GM19452 (cell line): ENCODE results near the gene GMEB2.
"Not testable (repeated sequence)": the region's sequence is repeated elsewhere in the genome, so short reads cannot be mapped to it uniquely, and the experiment has no call there.

Experiments used
- ATAC-seq: cut with Tn5 transposase; IDR thresholded peaks from one replicate; pipeline ENCODE4 v1.9.1; 2021; ENCODE audit not compliant: unreplicated experiment

GMEB2 gene

GRCh38 chr20:63561624-63562396 is 65.1 kb downstream of the GMEB2 start:
- no peak for ATAC-seq

DNA sequence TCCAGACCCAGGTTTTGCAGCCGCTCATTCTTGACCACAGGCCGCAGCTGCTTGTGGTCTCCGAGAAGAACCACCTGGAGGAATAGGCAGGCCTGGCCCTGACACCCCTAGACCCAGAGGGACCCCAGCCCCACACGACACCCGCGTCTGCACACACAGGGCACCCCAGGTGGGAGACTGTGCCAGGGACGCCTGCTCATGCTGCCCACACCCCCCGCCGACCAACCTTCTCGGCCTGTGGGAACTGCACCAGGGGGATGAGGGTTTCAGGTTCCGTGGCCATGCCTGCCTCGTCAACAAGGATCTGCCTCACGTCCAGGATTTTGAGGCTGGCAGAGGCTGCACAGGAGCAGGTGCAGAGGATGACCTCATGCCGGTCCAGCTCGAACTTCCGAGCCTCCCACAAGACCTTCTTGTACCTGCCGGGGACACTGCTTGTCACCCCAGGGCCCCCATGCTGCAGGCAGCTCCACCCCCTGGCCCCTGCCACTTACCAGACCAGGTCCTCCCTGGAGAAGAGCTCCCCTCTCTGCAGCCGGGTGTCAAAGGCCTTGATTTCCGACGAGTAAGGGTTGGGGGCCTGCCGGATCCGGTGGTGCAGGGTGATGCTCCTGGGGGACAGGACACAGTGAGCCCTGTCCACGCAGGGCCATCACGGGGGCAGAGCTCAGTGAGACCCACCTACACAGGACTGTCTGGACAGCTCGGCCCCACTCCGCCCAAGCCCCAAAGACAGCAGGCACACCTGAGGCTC is 65.9 kb downstream of the GMEB2 start:
- no peak for ATAC-seq

- no peak for ATAC-seq
These were observed 66.5 kb downstream of the GMEB2 start for GRCh38 chr20:63560333-63560805.

- not testable (repeated sequence) for ATAC-seq
These were observed 67.2 kb downstream of the GMEB2 start for GRCh38 chr20:63559485-63560332.

- no peak for ATAC-seq
These were observed 68.0 kb downstream of the GMEB2 start for GRCh38 chr20:63558804-63559484.

DNA sequence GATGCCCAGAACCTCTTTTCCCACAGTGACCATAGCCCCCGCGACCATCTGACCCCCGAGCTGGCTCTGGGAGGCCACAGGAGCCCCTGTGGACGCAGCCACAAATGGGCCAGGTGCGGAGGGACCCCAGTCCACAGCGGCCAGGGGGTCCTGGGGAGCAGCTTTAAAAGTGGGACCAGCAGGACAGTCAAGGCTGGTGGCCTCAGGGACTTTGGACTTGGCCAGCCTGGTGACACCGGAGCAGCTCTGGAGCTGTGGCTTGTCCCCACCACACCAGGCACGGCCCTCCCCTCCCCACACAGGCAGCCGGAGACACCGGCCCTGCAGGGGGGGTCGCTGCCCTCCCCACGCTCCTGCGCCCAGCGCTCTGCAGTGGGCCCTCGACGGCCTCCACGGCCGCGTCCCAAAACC is 69.4 kb downstream of the GMEB2 start:
- no peak for ATAC-seq

GRCh38 chr20:63556873-63557478 is 69.9 kb downstream of the GMEB2 start:
- ATAC-seq: no peak

DNA sequence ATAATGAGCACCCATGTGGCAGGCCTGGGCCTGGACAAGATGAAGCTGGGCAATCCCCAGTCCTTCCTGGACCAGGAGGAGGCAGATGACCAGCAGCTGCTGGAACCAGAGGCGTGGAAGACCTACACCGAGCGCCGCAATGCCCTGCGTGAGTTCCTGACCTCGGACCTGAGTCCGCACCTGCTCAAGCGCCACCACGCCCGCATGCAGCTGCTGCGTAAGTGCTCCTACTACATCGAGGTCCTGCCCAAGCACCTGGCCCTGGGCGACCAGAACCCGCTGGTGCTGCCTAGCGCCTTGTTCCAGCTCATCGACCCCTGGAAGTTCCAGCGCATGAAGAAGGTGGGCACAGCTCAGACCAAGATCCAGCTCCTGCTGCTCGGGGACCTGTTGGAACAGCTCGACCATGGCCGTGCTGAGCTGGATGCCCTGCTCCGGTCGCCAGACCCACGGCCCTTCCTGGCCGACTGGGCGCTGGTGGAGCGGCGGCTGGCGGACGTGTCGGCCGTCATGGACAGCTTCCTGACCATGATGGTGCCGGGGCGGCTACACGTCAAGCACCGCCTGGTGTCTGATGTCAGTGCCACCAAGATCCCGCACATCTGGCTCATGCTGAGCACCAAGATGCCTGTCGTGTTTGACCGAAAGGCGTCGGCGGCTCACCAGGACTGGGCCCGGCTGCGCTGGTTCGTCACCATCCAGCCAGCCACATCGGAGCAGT is 71.1 kb downstream of the GMEB2 start:
- no peak for ATAC-seq

- ATAC-seq: no peak
These were observed 72.3 kb downstream of the GMEB2 start for GRCh38 chr20:63554361-63555278.

DNA sequence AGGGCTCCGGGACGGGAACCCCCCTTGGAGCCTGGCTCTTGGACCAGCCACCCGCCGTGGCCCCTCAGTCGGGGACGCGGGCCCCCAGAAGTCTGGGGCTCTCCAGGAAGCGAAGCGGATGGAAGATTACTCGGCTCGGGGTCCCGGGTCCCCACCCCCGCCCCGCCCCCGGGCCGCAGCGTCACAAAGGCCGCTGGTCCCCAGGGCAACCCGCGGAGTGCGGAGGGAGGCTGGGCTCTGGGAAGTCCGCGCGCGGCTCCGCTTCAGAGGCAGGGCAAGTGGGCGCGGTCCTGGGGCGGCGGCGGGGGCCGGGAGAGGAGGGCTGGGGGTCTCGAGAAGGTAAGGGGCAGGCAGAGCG is 73.0 kb downstream of the GMEB2 start, which contains the start of gene FNDC11:
Gene FNDC11, plus strand, starts transcription at position 227 of the 358 bp plus-strand sequence. CDS start 1,505 bp downstream, outside the sequence.
- peak; percentile 36 for ATAC-seq

- ATAC-seq: peak; percentile 47
These were observed 73.5 kb downstream of the GMEB2 start for GRCh38 chr20:63553251-63553932.

GRCh38 chr20:63552481-63553249 is 74.2 kb downstream of the GMEB2 start:
- ATAC-seq: peak; percentile 42

GRCh38 chr20:63551068-63551467 is 75.8 kb downstream of the GMEB2 start:
- ATAC-seq: no peak

DNA sequence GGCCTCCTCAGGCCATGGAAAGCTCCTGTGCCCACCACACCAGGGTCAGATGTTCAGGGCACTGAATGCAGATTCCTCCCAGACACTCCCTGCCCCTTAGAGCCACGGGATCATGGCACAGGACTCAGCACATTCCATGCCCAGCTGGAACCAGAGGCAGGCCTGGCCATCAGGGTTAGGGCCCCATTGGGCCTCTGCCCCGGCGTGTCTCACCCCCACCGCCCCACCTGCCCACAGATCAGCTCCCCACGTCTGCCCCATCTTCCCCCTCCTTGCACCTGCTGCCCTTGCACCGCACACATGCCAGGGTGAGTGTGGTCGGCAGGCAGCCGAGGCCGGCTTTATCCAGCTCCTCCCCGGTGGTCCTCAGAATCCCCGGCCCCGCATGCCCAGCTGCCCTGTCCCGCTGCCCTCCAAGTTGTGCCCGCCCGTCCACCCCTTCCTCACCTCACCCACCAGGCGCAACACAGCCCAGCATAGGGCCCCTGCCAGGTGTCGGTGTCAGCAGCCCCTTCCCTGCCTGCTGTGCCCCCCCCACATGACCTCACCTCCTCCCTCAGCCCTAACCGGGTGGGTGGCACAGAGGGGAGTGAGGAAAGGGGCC is 77.1 kb downstream of the GMEB2 start:
- ATAC-seq: no peak

DNA sequence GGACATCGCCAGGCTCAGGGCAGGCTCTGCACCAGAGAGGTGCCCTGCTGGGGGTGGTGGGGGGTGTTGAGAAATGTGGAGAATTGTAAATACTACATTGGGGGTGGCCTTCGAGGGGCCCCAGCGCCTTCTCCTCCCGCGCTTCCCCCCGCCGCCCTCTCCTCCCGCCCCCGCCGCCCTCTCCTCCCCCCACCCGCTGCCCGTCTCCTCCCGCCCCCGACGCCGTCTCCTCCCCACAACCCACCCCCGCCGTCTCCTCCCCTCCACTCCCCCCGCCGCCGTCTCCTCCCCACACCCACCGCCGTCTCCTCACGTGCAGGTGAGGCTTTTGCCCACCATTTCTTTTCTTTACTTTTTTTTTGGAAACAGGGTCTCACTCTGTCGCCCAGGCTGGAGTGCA is 77.9 kb downstream of the GMEB2 start:
- ATAC-seq: no peak

DNA sequence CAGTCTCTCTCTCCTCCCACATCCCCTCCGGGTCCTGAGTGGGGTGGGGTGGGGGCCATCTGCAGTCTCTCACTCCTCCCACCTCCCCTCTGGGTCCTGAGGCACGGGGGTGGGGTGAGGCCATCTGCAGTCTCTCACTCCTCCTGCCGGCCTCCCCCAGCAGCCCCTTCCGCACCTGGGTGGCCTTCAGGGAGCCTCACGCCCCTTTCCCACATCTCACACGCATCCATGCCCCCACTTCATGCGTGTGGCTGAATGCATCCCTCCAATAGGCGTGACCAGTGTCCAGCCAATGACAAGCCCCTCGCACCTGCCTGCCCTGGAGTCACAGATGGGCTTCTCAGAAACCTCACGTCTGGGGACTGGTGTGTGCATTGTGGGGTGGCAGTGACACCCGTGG is 78.4 kb downstream of the GMEB2 start:
- ATAC-seq: no peak
